NCI-H1694 (cell line): ENCODE measurements around the gene LSP1.

Experiments used
- DNase-seq: peaks from one replicate; lab custom pipeline; 2025; lab: John Stamatoyannopoulos, UW

Gene LSP1

GRCh38 chr11:1825039-1825740, 27.7 kb upstream of the LSP1 start:
- DNase-seq, result no peak

- DNase-seq, result no peak
These were observed 27.0 kb upstream of the LSP1 start for GRCh38 chr11:1825785-1826451.

GRCh38 chr11:1826552-1827094, 26.3 kb upstream of the LSP1 start:
- no peak for DNase-seq

GRCh38 chr11:1827095-1827813, 25.6 kb upstream of the LSP1 start:
- DNase-seq, result peak; percentile 64

DNA sequence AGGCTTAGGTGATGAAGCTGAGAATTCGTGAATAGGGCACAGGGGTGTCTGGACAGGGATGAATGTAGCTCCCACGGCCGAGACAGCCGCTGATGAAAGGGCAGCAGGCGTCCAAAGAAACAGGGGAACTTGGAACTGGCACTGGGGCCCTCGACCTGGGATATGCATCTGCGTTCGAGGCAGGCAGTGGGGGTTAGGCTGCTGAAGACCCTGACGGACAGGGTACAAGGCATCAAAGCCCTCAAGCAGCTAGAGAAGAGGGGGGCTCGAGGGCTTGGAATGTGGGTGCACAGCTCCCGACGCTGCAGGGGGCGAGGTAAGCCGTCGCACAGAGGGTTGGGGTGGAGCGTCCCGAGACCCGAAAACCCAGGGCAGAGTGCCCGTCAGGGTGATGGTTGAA, 25.0 kb upstream of the LSP1 start:
- DNase-seq, result no peak

- no peak for DNase-seq
These were observed 24.3 kb upstream of the LSP1 start for GRCh38 chr11:1828542-1828941.

DNA sequence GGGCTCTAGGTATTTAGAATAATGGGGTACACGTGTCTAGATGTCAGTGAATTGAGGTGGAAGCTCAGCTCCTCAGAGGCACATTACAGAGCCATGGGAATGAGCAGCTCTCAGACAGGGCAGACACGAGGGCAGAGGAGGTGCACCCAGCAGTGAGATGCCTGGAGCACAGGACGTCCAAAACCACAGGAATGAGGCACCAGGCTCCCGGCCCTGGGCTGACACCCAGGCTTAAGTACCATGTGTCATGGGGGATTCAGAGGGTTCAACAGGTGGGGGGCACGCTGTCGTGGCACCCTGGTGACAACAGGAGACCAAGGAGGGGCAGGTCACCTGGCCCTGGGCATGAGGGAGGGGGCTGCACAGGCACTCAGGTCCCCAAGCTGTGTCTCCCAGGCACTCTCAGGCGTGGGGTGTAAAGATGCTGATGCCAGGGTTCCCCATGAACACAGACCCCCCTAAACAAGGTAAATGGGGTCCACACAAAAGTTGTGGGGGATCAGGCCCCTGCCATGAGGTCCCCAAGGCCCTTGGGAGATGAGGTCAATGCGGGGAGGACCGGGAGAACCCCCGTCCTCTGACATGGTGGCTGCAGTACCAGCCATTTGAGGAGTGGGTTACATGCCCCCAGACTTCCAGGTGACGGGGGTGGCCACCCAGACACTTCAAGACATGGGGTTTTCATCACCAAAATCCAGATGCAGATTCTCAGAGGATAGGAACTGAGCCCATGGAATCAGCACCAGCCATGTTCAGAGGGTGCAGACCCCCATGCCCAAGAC, 23.7 kb upstream of the LSP1 start:
- DNase-seq, result no peak

DNA sequence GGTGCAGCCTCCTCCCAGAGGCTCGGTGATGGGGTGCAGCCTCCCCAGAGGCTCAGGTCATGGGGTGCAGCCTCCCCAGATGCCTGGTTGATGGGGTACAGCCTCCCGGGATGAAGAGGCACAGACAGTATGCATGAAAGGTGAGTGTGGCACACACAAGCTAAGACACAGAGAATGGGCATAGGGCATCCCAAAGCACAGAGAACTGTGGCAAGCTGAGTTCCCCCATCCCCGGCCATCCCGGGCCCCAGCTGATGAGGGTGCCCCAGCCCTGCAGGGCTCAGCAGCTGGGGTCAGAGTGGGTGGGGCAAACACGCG, 22.9 kb upstream of the LSP1 start:
- no peak for DNase-seq

DNA sequence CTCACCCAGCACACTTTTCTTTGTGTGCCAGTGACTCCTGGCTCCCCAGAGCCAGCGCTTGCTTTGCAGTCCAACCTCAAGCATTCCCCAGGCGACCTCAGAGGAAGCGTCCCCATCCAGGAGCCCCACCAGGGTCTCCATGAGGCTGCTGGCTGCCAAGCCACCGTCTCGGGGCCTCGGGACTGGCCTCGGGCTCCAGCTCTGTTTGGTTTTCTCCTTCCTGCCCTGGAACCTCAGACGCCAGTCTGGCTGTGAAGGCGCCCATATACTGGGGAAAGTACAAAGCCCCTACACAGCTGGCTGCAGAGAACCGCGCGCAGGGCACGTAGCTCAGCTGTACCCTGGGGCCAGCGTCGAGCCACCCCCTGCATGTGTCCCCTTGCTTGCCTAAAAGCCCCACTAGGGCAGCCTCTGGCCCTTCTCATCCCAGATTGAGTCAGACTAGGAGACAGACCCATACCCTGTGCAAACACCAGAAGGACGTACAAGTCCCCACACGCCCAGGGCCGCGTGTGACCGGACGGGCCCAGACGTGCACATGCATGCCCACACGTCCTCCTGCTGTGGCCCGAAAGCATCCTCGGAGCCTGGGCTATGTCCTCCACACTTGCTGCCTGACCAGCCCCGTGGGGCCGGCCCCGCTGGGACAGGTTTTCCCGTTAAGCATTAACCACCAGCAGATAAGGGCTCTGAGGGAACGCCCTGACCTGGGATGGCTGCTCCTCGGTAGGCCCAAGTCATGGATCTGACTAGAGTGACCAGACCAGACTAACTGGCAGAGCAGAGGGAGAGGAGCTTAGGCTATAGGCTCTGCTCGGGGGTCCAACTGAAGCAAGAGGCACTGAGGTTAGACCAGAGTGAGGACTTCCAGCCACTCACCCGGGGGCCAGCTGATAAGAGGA, 22.3 kb upstream of the LSP1 start:
- no peak for DNase-seq

DNA sequence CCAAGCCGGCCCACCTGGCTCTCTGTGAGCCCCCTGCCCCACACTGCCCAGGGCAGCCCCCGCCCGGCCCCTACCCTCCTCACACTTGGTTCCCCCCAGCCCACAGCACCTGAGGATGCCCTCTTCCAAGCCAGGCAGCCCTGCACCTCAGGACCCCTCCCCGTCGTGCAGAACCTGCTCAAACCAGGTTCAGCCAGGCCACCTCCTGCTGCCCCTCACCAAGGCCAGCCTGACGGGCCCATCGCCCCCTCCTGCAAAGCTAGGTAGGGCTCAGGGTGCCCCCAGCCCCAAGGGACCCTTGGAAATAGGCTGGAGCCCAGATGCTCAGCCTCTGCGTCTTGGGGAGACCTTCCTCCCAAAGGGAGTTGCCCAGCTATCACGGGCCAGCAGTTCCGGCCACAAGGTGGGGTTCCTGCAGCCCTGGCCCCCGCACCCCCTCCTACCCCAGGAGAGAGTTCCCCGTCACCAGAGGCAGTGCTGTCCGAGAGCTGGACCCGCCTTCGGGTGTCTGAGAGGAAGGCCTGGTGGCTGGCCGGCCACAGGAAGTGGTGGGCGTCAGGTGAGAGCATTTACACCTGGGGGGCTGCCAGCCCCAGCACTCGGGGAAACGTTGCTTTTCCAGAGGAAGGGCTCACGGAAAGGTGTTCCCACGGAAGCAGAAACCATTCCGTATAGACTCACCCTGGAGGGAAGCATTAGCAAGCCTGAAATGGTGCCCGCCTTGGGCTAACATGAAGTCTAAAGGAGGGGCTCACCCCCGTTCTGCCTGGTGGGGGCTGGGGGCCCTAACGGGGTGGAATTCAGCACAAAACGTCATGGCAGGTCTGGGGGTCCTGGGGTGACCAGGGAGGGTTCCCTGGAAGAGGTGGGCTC, 21.3 kb upstream of the LSP1 start:
- DNase-seq, result no peak

GRCh38 chr11:1832211-1832919, 20.5 kb upstream of the LSP1 start:
- DNase-seq, result no peak

GRCh38 chr11:1832920-1833295, 20.0 kb upstream of the LSP1 start:
- no peak for DNase-seq

- no peak for DNase-seq
These were observed 18.7 kb upstream of the LSP1 start for GRCh38 chr11:1834062-1834610.

GRCh38 chr11:1834779-1835670, 17.9 kb upstream of the LSP1 start, which contains the start of gene SYT8:
SYT8 (plus strand) TSS chr11:1834990; CDS start chr11:1835106, 116 bp downstream.
- no peak for DNase-seq

DNA sequence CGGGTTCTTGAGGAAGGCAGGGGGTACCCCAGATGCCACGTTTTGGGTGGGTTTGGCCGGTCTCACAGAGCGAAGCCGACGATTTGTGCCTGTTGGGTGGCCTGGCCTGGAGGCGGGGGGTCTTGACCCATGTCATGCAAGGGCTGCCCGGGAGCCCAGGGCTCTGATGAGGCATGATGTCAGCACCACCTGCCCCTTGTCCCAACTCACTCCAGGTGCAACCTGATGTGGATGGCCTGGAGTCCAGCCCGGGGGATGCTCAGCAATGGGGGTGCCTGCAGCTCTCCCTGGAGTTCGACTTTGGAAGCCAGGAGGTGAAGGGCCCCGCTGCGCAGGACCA, 17.2 kb upstream of the LSP1 start:
- no peak for DNase-seq

DNA sequence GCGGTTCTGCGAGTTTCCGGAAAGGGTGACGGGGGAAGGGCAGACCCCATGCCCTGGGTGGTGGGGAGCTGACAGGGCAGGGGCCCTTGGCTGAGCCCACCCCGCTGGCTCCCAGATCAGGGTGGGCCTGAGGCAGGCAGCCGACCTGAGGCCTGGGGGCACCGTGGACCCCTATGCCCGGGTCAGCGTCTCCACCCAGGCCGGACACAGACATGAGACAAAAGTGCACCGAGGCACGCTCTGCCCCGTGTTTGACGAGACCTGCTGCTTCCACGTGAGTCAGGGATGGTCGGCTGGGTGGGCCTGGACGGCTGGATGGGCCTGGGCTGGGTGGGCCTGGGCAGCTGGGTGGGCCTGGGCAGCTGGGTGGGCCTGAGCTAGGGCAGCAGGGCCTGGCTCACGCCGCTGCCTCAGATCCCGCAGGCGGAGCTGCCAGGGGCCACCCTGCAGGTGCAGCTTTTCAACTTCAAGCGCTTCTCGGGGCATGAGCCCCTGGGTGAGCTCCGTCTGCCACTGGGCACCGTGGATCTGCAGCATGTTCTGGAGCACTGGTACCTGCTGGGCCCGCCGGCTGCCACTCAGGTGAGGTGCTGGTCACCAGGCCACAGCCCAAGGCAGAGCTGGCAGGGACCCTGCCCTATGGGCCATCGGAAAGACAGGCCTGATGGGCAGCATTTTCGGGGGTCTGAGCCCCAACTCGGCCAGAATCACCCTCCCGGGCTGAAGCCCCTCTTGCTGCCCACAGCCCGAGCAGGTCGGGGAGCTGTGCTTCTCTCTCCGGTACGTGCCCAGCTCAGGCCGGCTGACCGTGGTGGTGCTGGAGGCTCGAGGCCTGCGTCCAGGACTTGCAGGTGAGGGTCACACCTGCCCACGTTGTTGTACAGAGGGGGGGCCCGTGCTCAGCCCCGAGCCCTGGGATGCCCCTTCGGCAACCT, 16.6 kb upstream of the LSP1 start:
- DNase-seq, result no peak
